GM18526 (cell line): ENCODE data around the gene VCX.
"Not testable (repeated sequence)": the region's sequence is repeated elsewhere in the genome, so short reads cannot be mapped to it uniquely, and the experiment has no call there.

Source experiments
- POLR2A ChIP-seq: IDR thresholded peaks from 3 replicates; pipeline ENCODE4 v1.6.1; 2011; ENCODE audit not compliant: insufficient read length; ENCODE audit errors: extremely low read depth

Gene VCX

DNA sequence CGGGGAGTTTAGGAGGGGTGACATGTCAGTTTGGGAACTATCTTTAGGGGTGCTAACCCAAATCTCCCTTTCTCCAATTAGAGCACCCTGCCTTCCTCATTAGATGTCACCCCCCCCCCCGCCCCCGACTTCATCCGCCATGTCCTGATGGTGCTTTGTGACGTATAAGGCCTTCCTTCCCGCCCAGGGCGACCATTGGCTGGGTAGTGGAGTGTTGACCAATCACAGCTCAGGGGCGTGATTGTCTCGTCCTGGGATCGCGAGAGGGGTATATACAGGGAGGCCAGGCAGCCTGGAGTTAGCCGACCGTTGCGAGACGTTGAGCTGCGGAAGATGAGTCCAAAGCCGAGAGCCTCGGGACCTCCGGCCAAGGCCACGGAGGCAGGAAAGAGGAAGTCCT, at the start of gene VCX:
Gene VCX (plus strand): TSS at position 301 of the 400 bp plus-strand sequence. CDS start 33 bp downstream, at position 334.
- not testable (repeated sequence) for TF ChIP-seq POLR2A

DNA sequence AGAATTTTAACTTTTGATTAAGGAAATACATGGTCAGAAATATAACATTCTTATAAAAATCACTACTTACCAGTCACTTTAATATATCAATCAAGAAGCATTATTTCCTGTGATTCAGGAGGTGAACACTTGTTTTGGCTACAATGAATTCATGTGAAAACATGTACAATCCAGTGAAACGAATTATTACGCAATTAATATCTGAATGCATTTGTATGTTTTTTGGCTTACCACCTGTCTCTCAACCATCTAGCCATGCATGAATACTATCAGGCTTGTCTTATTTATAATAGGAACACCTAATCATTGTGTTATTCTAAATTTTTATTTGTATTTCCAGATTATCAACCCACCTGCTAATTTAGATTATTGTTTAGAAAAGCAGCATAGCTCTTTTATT, 44.6 kb upstream of the VCX start:
- no peak for TF ChIP-seq POLR2A

DNA sequence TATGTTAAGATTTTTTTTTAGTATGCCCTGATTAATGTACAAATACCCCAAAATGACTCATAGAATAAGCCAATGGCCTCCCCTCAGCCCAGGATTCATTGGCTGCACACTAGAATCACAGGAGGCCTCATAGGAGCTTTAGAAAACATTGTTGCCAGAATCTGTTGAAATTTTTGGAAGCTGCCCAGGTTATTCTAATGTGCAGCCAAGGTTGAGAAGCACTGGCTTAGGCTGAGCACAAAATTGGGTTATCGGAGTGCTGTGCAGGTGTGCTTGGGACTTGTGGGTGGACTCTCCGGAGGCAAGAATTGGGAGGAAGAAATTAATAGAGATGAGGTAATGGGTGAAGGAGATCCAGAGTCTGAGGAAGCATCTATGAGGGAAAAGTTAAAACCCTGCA, 41.3 kb upstream of the VCX start:
- no peak for TF ChIP-seq POLR2A

DNA sequence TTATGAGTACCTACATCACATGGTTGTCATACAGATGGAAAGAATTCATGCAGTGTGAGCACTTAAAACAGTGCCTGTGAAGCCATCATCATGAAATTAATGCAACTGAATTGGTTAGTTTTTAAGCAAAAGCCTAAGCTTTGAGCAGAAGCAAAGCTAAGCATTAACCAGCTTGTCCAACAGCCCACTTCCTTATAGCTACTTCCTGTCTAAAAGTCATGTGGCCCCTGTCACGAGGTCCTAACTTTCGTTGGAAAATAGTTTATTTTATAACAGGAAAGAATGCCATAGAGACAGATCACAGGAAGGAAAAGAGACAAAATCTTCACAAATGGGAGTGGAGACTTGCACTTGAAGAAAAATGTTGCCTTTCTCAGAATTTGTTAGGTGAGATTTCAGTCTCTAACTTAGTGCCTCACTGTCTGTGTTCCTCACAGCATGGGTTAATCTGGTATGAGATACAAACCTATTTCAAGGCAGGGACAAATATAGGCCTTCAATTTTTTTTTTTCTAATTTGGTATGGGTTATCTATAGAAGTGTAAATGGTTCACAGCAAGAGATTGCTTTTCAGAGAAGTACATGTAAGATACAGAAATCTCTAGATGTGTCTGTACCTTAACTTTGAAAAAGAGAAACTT, 27.7 kb upstream of the VCX start:
- no peak for TF ChIP-seq POLR2A

DNA sequence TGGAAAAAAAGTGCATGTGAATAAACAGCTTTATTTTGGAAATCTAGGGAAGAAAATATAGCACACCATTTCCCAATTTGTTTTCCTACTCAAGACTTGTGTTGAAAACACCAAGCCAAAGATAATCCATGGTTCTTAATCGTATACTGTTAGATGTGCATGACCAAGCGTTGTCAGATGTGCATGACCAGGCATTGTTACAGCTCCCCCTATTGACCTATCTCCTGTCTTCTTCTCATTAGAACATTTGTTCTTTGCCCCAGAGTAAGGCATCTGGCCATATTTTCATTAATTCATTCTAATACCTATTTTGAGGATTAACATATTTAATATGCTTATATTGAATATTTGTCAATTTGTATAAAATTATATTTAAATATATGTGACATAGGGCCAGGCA, 14.4 kb upstream of the VCX start:
- TF ChIP-seq POLR2A, result no peak

DNA sequence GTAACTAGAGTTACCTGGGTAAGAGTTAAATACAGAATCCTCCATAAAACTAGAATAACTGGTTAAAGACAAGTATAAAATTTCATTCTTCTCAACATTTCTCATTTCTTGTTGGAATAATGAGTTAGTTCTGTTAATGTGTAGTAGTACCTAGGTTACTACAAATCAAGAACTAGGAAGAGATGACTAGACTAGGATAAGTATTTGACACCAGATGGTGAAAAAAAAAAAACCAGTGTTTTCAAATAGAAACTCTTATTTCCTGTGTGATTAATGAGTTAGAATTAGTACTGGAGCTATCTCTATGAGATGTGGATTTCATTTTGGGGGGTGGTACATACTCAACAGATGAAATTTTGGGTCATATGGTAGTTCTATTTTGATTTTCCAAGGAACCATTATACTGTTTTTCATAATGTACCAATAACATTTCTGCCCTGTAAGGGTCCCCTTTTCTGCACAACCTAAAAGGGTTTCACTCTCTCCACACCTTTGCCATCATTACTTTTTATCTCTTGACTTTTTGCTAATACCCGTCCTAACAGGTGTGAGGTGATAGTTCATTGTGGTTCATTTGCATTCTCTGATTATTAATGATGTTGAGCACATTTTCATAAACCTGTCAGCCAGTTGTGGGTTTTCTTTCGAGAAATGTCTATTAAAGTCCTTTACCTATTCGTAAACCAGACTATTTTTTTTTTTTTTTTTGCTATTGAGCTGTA, 1.7 kb upstream of the VCX start:
- no peak for TF ChIP-seq POLR2A

DNA sequence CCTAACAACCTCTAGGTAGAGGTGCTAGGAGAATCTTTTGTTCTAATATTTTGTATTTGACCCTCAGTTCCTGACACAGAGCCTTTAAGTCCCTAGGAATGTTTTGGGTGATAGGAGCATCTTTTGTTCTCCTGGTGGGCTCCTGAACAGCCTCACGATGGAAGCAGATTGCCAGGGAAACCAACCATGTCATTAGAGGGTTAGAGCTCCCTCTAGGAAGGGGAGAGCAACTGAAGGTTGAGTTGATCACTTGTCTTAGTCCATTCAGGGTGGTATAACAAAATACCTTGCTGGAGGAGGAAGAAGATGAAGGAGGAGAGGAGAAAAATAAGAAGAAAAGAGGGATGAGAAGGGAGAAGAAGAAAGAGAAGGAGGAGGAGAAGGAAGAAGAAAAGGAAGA, 9.2 kb downstream of the VCX start:
- no peak for TF ChIP-seq POLR2A

DNA sequence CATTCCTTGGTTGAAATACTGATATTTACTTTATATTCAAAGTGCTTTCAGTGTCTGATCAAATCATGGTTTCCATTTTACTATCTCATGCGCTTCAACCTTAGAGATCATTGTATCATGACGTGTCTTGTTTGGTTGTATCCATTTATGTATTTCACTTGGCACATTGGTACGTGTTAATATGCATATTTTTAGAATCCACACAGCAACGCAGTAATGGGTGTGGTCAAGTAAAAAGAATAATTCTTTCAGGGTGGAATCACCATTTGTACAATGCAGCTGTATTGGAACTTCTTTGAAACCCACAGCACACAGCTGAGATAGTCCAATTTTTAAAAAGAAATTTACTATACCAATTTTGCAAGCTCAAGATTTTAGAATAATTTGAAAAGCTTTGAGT, 29.1 kb downstream of the VCX start:
- no peak for TF ChIP-seq POLR2A

DNA sequence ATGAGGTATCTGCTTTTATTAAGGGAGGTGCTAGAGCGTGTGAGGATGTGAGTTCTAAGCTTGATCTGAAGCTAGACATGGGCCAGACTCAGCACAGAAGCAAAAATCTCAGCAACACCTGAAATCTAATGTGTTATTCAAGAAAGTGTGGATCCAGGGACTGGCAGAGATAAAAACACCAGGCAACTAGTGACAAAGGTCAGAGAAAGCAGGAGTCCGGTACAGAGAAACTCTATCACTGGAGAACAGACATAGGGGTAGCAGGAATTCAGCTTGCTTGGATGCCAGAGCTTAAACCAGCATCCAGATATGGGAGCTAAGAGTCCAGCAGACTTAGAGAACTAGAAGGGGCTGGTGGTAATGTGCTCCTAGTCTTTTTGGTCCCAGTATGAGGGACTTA, 34.0 kb downstream of the VCX start:
- no peak for TF ChIP-seq POLR2A

DNA sequence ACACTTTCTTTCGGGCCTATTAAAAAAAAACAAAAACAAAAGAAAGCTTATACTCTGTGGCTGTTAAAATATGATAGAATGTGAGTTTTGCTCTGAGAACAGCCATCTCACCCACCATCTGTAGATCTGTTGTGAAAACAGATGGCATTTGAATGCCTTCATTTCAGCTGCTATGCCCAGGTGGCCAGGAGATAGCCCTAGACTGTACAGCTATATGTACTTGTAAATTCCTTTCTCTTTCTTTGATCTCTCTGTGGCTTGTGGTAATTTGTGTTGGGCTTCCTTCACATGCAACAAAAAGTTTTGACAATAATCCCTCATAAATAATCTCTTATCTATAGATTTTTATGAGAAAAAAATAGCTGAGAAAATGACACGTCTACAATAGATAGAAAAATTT, 46.2 kb downstream of the VCX start:
- TF ChIP-seq POLR2A, result no peak

DNA sequence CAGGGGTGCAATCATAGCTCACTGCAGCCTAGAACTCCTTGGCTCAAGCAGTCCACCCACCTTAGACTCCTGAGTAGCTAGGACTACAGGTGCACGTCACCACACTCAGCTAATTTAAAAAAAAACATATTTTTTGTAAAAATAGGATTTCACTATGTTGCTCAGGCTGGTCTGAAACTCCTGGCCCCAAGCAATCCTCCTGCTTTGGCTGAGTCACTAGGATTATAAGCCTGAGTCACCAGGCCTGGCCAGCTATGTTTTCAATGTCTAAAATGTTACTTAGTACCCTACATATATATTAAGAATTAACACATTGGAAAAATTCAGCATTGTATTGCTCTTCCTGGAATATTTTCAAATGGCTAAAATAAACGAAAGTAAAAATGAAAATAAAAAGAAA, 46.7 kb downstream of the VCX start:
- TF ChIP-seq POLR2A, result no peak

DNA sequence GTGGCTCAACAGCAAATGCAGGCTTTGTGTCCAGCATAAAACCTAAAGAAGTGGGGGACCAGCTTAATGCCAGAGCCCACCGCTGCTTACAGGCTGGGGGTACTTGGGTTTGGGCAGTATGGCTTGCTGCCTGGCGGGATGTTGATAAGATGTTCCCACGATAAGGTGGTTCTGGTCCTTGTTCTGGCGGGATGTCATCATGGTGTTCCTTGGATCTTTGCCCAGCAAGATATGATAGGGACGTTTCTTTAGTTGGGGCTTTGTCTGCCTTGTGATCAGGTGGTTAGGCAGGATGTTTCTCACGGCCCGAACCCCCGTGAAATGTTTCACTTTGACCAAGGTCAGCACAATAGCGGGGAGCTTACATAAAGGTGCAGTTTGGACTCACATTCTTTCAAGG, 49.0 kb downstream of the VCX start:
- TF ChIP-seq POLR2A, result no peak
